HepG2 (cell line): ENCODE data around the gene TUBGCP6. TPM values are rescaled to one million over a fixed set of nuclear protein-coding genes. Genes with fewer than 3 reads are reported as not detected.

Source experiments
- ARNTL ChIP-seq: sonication (generic); formaldehyde crosslinking; IDR thresholded peaks from 2 replicates; pipeline ENCODE4 v1.4.0; 2020; ENCODE audit warnings: mild to moderate bottlenecking, missing genetic modification reagents
- BCL6 ChIP-seq: IDR thresholded peaks from 2 replicates; pipeline ENCODE4 v1.6.1; 2016; ENCODE audit warnings: missing genetic modification reagents, missing compliant biosample characterization
- CSRNP1 ChIP-seq: sonication (generic); formaldehyde crosslinking; IDR thresholded peaks from 2 replicates; pipeline ENCODE4 v1.8.1; 2023; ENCODE audit warnings: mild to moderate bottlenecking, missing genetic modification reagents
- FOXO1 ChIP-seq: sonication (generic); formaldehyde crosslinking; IDR thresholded peaks from 2 replicates; pipeline ENCODE4 v1.4.0; 2020; ENCODE audit warnings: missing genetic modification reagents
- GATAD2A ChIP-seq: IDR thresholded peaks from 2 replicates; pipeline ENCODE4 v1.6.1; 2016
- HDAC2 ChIP-seq: sonication (generic); formaldehyde crosslinking; IDR thresholded peaks from 2 replicates; pipeline ENCODE4 v1.4.0; 2020; ENCODE audit warnings: missing genetic modification reagents
- JARID2 ChIP-seq: sonication (generic); formaldehyde crosslinking; IDR thresholded peaks from 2 replicates; pipeline ENCODE4 v1.8.1; 2023; ENCODE audit warnings: missing genetic modification reagents, inconsistent platforms; ENCODE audit not compliant: insufficient replicate concordance
- MLX ChIP-seq: IDR thresholded peaks from 2 replicates; pipeline ENCODE4 v1.6.1; 2016
- POLR2A ChIP-seq, 2 experiments: IDR thresholded peaks; 2 replicates each; pipeline ENCODE4 v1.6.1; 2011; ENCODE audit warnings: low read depth in 2 of 2, low read length in 2 of 2, mild to moderate bottlenecking in 1 of 2, moderate library complexity in 1 of 2; ENCODE audit not compliant: insufficient read depth in 1 of 2
- RAD21 ChIP-seq: fragments of 450-650 bp; formaldehyde crosslinking; IDR thresholded peaks from 2 replicates; pipeline ENCODE4 v1.5.0; 2020; ENCODE audit warnings: mild to moderate bottlenecking
- RNF2 ChIP-seq: fragments of 450-650 bp; conservative IDR thresholded peaks from 2 replicates; pipeline ENCODE4 v1.6.1; 2016; ENCODE audit warnings: low read depth
- RXRA ChIP-seq: sonication (generic); formaldehyde crosslinking; IDR thresholded peaks from 2 replicates; pipeline ENCODE4 v1.5.1; 2020; ENCODE audit warnings: missing genetic modification reagents
- SKI ChIP-seq: fragments of 450-650 bp; IDR thresholded peaks from one replicate; pipeline ENCODE4 v1.6.1; 2018; ENCODE audit warnings: mild to moderate bottlenecking; ENCODE audit not compliant: partially characterized antibody
- TAF15 ChIP-seq: fragments of 200-400 bp; formaldehyde crosslinking; IDR thresholded peaks from one replicate; pipeline ENCODE4 v1.6.1; 2018; ENCODE audit warnings: mild to moderate bottlenecking, low read depth, low read length; ENCODE audit not compliant: poor library complexity, severe bottlenecking
- TEAD3 ChIP-seq: optimal IDR thresholded peaks from 2 replicates; pipeline ENCODE3; 2016; ENCODE audit warnings: borderline replicate concordance
- YEATS2 ChIP-seq: sonication (generic); formaldehyde crosslinking; IDR thresholded peaks from 2 replicates; pipeline ENCODE4 v1.4.0; 2020; ENCODE audit warnings: missing genetic modification reagents, borderline replicate concordance
- ZFP36L1 ChIP-seq: sonication (generic); formaldehyde crosslinking; IDR thresholded peaks from 2 replicates; pipeline ENCODE4 v1.8.0; 2022; ENCODE audit warnings: mild to moderate bottlenecking, missing genetic modification reagents, moderate library complexity
- ZNF431 ChIP-seq: sonication (generic); formaldehyde crosslinking; IDR thresholded peaks from 2 replicates; pipeline ENCODE4 v1.9.0; 2022; ENCODE audit warnings: missing genetic modification reagents, low read depth, mild to moderate bottlenecking, borderline replicate concordance
- ZNF770 ChIP-seq: sonication (generic); formaldehyde crosslinking; IDR thresholded peaks from 2 replicates; pipeline ENCODE4 v1.5.0; 2020; ENCODE audit warnings: mild to moderate bottlenecking, missing genetic modification reagents
- ZSCAN25 ChIP-seq: sonication (generic); formaldehyde crosslinking; IDR thresholded peaks from 2 replicates; pipeline ENCODE4 v1.8.0; 2022; ENCODE audit warnings: mild to moderate bottlenecking, missing genetic modification reagents
- polyA plus RNA-seq, 8 experiments: library from polyadenylated mRNA; depleted of rRNA in 3 of 8; stranded (reverse) in 7 of 8; unstranded in 1 of 8; fragments of >200 nt; fragmentation: Illumina TruSeq in 4 of 8; extraction: Trizol in 4 of 8; gene quantifications; 2 replicates each; pipeline versions ENCODE4 v1.2.1 to v1.2.3, GENCODE V29; 2011 to 2016; ENCODE audit warnings: low read depth in 4 of 8, missing spikeins in 1 of 8, mixed read lengths in 1 of 8; ENCODE audit not compliant: insufficient read depth in 1 of 8
- total RNA-seq, 5 experiments: library from RNA; depleted of rRNA; stranded (reverse); fragments of >200 nt; fragmentation: Illumina TruSeq; extraction: Trizol; gene quantifications; 2 replicates each; pipeline ENCODE4 v1.2.3, GENCODE V29; 2016; ENCODE audit warnings: low read depth in 1 of 5
- TF ChIP-seq, protein P1 (sequence below): sonication (generic); formaldehyde crosslinking; IDR thresholded peaks from 2 replicates; pipeline ENCODE4 v1.4.0; 2020; ENCODE audit warnings: mild to moderate bottlenecking, missing genetic modification reagents
- TF ChIP-seq, protein P2 (sequence below): IDR thresholded peaks from 2 replicates; pipeline ENCODE4 v1.6.1; 2016; ENCODE audit warnings: missing compliant biosample characterization, missing genetic modification reagents, borderline replicate concordance

TUBGCP6 gene
- total and polyA plus RNA-seq, 2 of the 13 experiments (the other 11 are each of a cell fraction or from before 2014, with no cell fraction given), result 14.6 to 15.7 TPM

DNA sequence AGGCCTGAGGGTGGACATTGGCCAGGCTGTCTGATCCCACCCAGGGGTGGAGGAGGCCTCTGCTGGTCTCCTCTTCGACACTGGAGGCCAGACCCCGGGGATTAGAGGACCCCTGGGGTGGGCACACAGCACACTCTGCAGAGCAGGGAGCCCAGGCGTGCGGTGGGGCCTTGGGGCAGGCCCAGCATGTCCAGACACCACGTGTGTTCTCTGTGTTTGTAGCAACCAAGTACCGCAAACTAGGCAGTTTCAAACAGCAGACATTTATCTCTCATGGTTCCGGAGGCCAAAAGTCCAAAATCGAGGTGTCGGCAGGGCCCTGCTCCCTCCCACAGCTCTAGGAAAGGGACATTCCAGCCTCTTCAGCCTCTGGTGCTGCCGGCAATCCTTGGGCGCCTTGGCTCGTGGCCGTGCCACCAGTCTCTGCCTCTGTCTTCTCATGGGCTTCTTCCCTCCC lies 72.8 kb downstream of the TUBGCP6 start (continued):
- no peak for TF ChIP-seq ZFP36L1
- TF ChIP-seq FOXO1 (CRISPR knock-in tag), result no peak
- 0 out of 2 replicates have a peak, but pooled peaks have one; percentile 39 for TF ChIP-seq ZNF431 (CRISPR knock-in tag)
- TF ChIP-seq BCL6 (CRISPR knock-in tag), result peak; percentile 39; the same call in 1 of the 2 replicates
- peak; percentile 86 for TF ChIP-seq TEAD3 (CRISPR knock-in tag)
- TF ChIP-seq RNF2, result 0 out of 2 replicates have a peak, but pooled peaks have one; percentile 65
- peak; percentile 31; the same call in 1 of the 2 replicates for TF ChIP-seq RXRA (CRISPR knock-in tag)
- TF ChIP-seq ZSCAN25 (CRISPR knock-in tag), result peak; percentile 16; the same call in 1 of the 2 replicates
- peak; percentile 60 for TF ChIP-seq SKI
- 0 out of 2 replicates have a peak, but pooled peaks have one; percentile 45 for TF ChIP-seq ARNTL (CRISPR knock-in tag)
- TF ChIP-seq, protein P1, sequence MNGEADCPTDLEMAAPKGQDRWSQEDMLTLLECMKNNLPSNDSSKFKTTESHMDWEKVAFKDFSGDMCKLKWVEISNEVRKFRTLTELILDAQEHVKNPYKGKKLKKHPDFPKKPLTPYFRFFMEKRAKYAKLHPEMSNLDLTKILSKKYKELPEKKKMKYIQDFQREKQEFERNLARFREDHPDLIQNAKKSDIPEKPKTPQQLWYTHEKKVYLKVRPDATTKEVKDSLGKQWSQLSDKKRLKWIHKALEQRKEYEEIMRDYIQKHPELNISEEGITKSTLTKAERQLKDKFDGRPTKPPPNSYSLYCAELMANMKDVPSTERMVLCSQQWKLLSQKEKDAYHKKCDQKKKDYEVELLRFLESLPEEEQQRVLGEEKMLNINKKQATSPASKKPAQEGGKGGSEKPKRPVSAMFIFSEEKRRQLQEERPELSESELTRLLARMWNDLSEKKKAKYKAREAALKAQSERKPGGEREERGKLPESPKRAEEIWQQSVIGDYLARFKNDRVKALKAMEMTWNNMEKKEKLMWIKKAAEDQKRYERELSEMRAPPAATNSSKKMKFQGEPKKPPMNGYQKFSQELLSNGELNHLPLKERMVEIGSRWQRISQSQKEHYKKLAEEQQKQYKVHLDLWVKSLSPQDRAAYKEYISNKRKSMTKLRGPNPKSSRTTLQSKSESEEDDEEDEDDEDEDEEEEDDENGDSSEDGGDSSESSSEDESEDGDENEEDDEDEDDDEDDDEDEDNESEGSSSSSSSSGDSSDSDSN (CRISPR knock-in tag), result peak; percentile 21
- TF ChIP-seq, protein P2, sequence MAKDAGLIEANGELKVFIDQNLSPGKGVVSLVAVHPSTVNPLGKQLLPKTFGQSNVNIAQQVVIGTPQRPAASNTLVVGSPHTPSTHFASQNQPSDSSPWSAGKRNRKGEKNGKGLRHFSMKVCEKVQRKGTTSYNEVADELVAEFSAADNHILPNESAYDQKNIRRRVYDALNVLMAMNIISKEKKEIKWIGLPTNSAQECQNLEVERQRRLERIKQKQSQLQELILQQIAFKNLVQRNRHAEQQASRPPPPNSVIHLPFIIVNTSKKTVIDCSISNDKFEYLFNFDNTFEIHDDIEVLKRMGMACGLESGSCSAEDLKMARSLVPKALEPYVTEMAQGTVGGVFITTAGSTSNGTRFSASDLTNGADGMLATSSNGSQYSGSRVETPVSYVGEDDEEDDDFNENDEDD (CRISPR knock-in tag), result peak; percentile 58; the same call in 1 of the 2 replicates
- TF ChIP-seq YEATS2 (CRISPR knock-in tag), result 0 out of 2 replicates have a peak, but pooled peaks have one; percentile 30
- 0 out of 2 replicates have a peak, but pooled peaks have one; percentile 45 for TF ChIP-seq ZNF770 (CRISPR knock-in tag)
- TF ChIP-seq MLX, result peak; percentile 17; the same call in 1 of the 2 replicates
- peak; percentile 34; the same call in 1 of the 2 replicates for TF ChIP-seq HDAC2 (CRISPR knock-in tag)
- peak; percentile 34; the same call in 1 of the 2 replicates for TF ChIP-seq GATAD2A (CRISPR knock-in tag)
- TF ChIP-seq CSRNP1, result 0 out of 2 replicates have a peak, but pooled peaks have one; percentile 61
- TF ChIP-seq RAD21 (CRISPR knock-in tag), result 0 out of 2 replicates have a peak, but pooled peaks have one; percentile 14
- TF ChIP-seq POLR2A (IDR thresholded peaks at IDR 0.05; ENCODE audit: insufficient read depth in 1 of 2, low read depth in 2 of 2, low read length in 2 of 2), result peak in 1 of 2 experiments; percentile 46; a peak in 1 of 4 replicates
- TF ChIP-seq JARID2, result no peak
- no peak for TF ChIP-seq TAF15
